ENCODE results near the gene ZNF35. TPM values are rescaled to one million over a fixed set of nuclear protein-coding genes. Genes with fewer than 3 reads are reported as not detected.

ZNF35 gene
- total RNA-seq, 8 experiments from 2014 or later, result 10.3 to 25.3 (median 14.1) TPM

Other genes with a start within 250 kb of the ZNF35 start
- 10 to 100 TPM in 7 of 8 experiments, 1 to 10 TPM in 1; 3.4 to 19.6 (median 15.7) TPM for gene ZNF445, start 171.1 kb upstream of the ZNF35 start, total RNA-seq
- gene ZKSCAN7, start 93.5 kb upstream of the ZNF35 start, total RNA-seq, result 10 to 100 TPM in 5 of 8 experiments, 1 to 10 TPM in 3; 5.8 to 21.0 (median 13.1) TPM
- gene ZNF660, start 63.8 kb upstream of the ZNF35 start, total RNA-seq, result 10 to 100 TPM in 1 of 8 experiments, 1 to 10 TPM in 7; 1.9 to 14.0 (median 7.1) TPM
- 10 to 100 TPM; 20.1 to 53.0 (median 40.0) TPM for gene ZNF197, start 23.7 kb upstream of the ZNF35 start, total RNA-seq
- 1 to 10 TPM in 6 of 8 experiments, under 1 TPM in 2; 0.11 to 9.1 (median 3.0) TPM for gene ZNF502, start 63.9 kb downstream of the ZNF35 start, total RNA-seq
- gene ZNF501, start 80.9 kb downstream of the ZNF35 start, total RNA-seq, result 1 to 10 TPM in 6 of 8 experiments, under 1 TPM in 2; 0.65 to 9.3 (median 1.7) TPM
- gene KIAA1143, start 112.9 kb downstream of the ZNF35 start, total RNA-seq, result 10 to 100 TPM; 20.9 to 31.6 (median 25.9) TPM
- gene KIF15, start 113.1 kb downstream of the ZNF35 start, total RNA-seq, result 10 to 100 TPM in 3 of 8 experiments, 1 to 10 TPM in 4, under 1 TPM in 1; 0.10 to 28.6 (median 2.4) TPM
- 10 to 100 TPM; 12.0 to 29.1 (median 19.8) TPM for gene TMEM42, start 213.2 kb downstream of the ZNF35 start, total RNA-seq
- 1 to 10 TPM in 1 of 8 experiments, under 1 TPM in 7; 0.14 to 2.1 (median 0.37) TPM for gene TGM4, start 225.9 kb downstream of the ZNF35 start, total RNA-seq